Stimulated activated CD4-positive, alpha-beta T cell treated with anti-CD3 and anti-CD28 coated beads, Interleukin-12 subunit alpha, Interleukin-12 subunit beta, amount 100 ng/mL, for 48 hours (primary cell): ENCODE data around the gene LAMA3.
"Not testable (repeated sequence)": the region's sequence is repeated elsewhere in the genome, so short reads cannot be mapped to it uniquely, and the experiment has no call there.

Experiments used
- DNase-seq, 3 donors: peaks; one replicate each; pipeline ENCODE4 v3.0.0-alpha.2; 2020; ENCODE audit warnings: low read depth in 2 of 3, low spot score in 1 of 3

Gene LAMA3

DNA sequence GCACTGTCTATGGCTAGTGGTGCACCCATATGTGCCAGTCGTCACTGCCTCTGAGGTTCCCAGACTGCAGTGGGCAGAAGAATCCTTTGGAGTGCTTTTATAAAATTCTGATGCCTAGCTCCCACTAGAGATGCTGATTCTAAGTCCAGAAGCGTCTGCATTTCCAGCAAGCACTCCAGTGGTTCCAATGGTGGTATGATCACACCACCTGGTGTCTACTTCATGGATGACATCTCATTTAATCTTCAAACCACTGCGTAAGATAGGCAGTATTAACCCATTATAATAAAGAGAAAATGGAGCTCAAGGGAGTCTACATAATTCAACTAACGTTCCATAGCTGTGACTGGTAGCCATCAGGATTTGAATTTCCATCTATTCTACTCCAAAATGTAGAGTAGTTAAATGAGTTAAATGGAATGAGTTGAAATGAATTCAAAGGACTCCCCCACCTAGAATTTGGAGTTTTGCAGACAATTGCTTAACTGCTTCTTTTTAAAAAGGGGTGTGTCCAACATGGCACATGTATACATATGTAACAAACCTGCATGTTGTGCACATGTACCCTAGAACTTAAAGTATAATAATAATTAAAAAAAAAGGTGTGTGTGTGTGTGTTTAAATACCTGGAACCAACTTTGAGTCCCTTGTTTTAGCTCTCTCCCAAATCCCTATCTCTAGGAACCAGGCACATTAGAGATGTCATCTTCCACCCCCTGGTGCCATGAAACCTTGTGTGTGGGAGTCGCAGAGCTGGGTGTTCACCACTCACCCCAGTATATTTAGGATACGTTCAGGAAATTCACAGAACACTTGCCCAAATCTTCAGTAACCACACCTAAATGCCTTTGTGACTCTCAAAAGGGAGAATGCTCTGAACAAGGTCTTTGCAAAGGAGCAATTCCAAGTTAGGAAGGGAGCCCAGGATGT is 14.1 kb downstream of the LAMA3 start:
- DNase-seq = peak in 1 of 3 donors; percentile 19

DNA sequence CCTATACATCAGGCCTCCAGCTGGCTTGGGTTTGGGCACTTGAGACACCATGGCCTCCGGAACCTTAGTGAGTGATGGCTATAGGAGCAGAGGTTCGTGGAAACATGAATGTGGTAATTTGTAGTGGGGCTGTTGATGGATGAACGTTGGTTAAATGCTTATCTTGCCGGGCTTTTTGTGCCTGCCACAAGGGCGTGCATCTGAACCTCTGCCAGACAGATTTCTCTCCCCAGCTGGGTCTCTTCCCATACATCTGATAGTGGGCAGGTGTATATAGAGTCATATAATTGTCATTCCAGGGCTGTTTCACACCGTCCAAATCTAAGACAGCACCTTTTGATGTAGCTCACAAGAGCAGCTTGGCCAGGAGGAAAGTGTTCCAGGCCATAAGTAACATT is 14.7 kb downstream of the LAMA3 start:
- DNase-seq = no peak

DNA sequence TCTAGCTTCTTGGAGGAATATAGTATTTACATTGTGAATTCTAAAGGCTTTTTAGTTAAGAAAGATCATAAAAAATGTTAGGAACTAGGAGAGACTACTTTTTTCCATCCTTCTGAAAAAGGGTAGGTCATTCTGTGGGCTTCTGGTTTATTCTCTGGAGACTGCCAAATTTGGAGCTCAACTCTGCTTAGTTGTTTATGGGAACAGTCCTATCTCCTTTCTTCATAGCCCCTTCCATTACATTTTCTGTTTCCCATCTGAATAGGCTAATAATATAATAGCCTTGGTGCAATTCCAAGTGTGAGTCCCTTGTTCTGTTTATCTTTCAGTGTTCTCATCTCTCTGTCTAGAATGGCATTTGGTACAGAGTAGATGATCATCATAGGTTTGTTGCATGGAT is 15.6 kb downstream of the LAMA3 start:
- no peak for DNase-seq

DNA sequence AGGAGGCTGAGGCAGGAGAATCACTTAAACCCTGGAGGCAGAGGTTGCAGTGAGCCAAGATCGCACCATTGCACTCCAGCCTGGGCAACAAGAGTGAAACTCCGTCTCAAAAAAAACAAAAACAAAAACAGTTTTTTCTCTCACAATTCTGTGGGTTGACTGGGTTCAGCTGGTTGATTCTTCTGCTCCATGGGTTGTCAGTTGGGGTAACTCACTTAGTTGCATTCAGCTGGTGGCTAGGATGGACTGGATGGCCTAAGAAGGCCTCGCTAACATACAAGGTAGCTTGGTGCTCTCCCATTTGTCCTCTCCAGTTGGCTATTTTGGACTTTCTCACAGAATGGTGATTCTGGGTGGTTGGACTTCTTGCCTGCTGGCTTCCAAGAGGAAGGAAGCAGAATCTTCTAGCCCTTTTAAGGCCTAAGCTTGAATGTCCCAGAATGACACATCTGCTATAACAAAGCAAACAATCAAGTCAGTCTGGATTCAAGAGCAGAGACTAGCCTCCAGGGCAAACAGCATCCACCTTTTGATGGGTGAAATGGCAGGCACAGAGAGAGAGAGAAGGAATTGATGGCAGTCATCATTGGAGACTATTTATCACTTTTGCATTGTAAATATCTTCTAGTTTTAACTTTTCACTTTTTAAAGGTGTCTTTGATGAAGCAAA is 17.9 kb downstream of the LAMA3 start:
- no peak for DNase-seq

DNA sequence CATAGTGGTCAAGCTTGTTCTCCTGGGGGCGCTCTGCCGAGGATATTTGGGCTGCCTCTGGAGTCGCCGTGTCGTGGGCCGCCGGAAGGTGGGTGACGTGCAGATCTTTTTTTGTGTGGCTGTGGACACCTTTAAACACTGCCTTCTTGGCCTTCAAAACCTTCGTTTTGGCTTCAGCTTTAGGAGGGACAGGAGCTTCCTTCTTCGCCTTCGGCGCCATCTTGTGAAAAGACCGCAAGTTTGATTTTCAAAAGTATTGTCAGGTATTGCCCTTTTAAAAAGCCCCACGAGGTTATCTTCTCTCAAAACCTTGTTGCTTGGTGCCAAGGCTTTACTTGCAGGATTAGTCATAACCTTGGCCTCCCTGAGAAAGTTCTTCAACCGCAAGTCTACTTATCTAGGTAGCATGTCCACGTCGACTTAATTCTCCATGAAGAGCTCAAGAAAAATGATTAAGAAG is 20.8 kb downstream of the LAMA3 start:
- no peak for DNase-seq

DNA sequence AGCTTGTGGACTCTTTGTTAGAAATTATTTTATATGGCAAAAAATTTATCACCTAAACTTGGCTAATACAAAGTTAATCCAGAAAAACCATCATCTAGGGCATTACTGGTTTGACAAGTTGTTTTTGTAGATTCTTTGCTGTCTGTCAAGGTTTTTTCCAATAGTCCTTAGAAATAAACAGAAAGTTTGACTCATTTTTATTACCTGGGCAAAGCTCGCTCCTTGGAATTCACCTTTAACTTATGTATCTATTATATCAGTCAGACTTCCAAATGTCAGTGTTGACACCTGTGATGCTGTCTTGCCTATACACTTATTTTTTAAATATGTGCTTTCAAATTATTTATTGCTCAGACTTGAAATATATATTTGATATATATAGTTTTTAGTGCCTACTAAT is 21.7 kb downstream of the LAMA3 start:
- DNase-seq = no peak

DNA sequence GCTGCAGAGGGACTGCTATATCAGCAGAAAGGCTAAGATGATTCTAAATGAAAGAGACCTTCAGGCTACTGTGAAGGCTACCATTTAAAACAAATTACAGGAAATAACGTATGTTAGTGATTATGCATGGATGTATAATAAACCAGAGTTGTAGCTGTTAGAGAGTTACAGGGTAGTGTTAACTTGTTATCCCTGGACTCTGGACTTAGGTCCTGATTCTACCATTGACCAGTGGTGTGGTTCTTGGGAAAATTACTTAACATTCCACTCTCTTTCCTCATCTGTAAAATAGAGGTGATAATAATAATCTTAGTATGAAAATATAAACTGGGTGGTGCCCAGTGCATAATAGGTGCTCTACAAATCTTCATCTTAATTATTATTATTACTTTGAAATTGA is 22.2 kb downstream of the LAMA3 start:
- DNase-seq = no peak

DNA sequence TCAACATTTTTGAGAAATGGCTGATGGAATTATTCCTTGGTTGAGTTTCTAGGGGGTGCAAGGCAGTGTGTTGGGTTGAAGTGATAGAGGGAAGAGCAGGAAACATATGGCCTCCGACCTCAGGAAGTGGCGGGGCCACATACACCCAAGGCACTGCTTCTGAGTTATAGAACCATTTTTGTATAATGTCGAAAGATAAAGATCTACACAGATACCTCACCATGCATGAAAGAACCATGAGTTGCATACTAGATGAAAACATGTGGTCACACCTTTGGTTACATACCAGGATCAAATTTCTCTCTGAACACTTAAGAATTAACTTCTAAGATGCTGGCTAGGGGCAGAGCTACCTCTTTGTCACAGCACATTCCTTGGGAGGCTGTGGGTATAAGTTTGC is 23.2 kb downstream of the LAMA3 start:
- no peak for DNase-seq

DNA sequence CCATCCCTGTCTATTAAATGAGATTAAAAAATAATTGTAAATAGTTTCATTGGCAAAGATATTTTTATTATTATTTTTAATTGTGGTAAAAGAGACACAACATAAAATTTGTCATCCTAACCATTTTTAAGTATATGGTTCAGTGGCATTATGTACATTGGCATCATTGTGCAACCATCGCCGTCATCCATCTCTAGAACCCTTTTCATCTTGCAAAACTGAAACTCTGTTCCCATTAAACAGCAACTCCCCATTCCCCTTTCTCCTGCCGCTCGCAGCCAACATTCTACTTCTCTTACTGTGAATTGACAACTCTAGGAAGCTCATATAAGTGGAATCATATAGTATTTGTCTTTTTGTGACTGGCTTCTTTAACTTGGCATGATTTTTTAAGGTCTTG is 25.3 kb downstream of the LAMA3 start:
- DNase-seq = no peak

DNA sequence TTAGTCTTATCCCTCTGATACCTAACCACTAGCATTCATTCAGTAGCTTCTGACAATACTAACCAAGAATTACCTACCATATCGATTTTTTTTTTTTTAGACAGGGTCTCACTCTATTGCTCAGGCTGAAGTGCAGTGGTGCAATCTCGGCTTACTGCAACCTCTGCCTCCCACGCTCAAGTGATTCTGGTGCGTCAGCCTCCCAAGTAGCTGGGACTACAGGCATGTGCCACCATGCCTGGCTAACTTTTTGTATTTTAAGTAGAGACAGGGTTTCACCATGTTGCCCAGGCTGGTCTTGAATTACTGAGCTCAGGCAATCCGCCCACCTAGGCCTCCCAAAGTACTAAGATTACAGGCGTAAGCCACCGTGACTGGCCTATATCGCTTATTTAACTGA is 26.8 kb downstream of the LAMA3 start:
- DNase-seq = not testable (repeated sequence)

DNA sequence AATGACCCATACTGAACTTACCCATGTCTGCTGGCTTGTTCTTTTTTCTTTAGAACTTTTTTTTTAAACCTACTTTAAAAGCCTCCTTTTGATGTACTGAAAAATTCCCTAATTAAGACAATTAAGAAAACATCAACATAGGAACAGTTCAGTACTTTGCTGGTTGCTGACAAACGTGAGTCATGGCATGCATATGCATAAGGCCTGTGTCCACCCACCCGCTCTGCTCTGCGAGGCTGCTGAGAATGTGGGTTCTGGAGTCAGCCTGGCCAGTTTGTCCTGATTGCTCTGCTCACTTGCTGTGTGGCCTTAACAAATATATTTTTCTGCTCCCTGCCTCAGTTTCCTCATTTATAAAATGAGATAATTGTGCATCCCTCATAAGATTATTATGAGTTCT is 27.3 kb downstream of the LAMA3 start:
- no peak for DNase-seq

DNA sequence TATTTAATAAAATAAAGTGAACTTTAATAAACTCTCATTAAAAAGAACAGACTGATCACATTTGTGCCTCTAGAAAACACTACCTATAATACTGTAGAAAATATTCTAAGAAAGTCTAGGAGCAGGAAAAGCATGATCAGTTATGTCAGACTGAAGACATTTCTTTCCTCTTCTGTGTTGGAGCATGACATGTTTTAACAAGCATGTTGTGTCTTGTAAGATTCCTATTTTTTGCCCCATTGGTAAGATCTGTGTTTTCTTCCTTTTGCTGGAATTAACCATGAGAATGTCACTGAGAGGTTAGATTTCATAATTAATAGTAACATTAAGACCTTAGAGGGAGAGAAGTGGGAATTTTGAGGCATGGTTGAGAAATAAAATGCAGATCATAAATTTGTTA is 27.7 kb downstream of the LAMA3 start:
- no peak for DNase-seq

DNA sequence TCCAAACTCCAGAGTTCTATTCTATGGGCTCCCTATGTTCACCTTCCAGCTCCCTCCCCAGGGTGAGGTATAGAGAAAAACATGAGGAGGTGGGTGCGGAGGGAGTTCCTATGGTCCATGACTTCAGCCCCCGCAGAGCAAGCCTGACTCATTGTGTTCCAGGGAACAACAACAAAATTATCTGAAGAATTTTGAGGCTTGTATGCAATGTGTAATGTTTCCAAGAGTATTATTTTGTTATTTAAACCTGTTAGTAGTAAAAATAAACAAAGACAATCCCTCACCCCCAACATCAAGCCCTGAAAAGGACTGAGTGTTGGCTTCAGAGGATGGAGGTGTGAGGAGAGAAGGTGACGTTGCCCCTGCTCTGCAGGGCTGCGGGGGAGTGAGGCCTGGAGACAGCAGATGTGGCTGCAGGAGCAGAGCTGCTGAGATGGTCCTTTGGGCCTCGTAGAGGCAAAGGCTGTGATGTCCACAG is 29.0 kb downstream of the LAMA3 start:
- DNase-seq = no peak

DNA sequence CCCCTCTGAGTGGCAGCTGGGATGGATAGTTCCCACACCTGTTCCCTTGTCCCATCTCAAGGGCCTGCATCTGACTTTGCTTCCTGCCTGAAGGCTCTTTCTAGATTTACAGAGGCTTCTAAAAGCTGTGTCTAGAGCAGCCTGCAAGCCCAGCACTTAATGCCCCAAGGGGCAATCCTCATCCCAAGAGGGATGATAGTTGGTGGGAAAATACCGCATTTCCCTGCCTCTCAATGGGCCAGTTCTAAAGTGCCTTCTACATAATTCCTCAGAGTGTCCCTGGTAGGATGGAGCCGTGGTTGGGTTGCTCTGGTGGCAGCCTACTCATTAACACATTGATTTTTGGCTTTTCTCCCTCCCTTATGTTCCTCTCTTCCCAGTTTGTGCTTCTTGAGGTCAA is 29.5 kb downstream of the LAMA3 start:
- no peak for DNase-seq

DNA sequence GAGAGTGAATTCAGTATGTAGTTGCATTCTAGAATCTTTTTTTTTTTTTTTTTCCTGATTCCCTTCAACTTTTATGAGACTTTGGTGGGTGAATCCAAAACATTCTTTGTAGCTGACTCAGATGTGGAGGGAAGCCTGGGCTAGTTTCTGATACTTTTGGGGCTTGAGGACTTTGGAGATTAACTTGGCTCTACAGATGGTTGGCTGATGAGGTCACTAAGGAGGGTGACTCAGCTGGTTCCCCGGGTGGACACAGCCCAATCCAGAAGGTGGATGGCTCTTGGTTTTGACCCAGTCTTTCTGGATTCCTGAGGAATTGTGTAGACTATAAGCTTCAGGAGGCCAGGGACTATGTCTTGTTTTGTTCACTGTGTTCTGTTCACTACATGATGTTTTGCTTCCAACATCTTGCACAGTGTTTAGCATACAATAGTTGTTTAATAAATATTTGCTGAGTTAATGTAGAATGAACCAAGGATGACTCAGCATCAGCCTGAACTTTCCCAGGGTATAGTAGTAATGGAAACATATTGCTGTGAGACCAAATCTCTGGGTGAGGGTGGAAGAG is 30.5 kb downstream of the LAMA3 start:
- no peak for DNase-seq

DNA sequence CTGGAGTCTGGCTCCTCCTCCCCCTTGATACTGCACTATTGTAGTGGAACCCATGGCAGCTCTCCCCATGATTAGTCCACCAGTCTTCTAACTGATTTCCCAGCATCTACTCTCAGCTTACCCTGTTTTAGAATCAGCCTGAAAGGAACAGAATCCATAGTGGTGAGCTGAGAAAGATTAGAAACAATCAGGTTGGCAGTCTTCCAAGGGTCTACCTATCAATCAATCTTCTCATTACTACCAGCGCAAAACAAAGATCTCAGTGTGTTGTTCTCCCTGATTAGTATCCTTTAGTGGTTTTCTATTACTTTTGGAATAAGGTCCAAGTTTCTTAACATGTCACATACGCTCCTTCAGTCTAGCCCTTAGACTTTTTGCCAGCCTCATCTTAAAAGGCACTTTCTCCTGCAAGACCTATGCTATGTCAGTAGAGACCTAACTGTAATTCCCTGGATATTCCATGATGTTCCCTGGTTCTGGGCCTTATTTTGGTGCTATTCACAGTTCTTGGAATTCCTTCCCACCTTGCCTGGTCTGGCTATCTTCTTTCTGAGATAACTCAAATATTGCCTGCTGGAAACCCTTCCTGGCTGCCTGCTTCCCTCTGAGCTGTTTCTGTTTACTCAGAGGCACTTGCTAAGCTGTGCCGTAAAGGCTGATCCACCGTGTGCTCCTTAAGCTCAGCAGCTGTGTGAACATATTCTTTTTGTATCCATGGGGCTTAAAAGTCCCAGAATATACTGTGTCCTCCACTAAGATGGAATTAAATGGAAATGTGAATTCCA is 32.6 kb downstream of the LAMA3 start:
- no peak for DNase-seq

DNA sequence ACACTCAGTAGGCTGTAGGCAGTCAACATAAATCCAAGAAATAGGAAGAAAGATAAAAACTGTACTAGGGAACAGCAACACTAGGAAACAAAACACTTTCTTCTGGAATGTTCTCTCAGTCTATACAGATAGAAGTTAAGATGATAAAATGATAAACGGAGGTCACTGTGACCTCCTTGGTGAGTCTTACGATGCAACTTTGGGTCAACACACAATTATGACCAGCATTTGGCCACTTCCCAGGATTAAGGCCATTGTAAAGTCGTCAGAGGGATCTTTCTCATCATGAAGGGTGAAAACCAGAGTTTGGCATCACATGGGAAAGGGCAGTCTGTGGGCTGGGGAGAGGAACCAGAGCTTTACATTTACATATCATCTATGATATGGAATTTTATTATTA is 33.4 kb downstream of the LAMA3 start:
- DNase-seq = no peak

DNA sequence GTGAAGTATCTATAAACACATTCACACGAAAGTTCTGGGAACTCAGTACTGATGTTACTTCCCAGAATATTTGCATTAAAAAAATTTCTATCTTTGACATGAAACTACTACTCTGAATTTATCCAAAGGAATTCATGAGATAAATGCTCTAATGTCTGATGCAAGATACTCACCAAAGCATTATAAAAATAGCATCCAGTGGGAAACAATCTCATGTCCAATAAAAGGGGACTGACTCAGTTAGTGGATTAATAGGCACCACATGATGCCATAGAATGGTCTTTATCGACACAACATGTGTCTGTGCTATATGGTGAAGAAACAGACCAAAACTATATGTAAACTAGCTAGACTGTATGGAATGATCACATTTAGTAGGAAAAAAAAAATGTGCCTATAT is 33.9 kb downstream of the LAMA3 start:
- DNase-seq = no peak

DNA sequence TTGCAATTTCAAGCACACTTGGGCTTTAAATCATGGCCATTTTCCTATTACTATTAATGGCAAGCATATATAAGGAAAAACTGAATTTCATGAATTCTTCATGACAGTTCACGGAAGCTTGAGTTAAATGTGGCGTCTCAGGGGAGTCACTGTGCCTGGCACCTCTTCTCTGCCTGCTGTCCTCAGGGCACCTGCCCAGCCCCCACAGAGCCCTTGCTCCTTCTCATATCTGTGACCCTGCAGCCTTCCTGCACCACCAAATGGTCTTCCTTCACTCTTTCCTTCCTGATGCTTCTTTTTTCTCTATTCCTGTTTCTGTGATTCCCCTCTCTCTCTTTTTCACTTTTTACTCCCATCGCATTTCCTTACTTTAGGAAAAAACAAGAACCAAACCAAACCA is 35.4 kb downstream of the LAMA3 start:
- no peak for DNase-seq

DNA sequence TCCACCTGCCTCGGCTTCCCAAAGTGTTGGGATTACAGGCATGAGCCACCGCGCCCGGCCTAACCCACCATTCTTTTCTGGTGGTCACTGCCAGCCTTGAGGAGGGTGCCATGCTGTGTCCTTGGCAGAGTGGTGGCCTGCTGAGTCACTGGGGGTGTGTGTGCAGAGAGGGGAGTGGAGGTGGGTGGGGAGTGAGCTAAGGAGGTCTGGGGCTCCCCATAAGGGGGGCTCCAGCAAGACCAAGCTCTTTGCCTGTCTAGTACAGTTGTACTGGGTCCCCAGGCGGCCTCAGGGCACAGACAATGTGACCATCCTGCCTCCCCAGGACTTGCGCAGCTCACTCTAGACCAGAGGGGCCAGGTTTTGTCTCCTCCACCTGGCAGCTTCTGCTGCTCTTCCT is 36.1 kb downstream of the LAMA3 start:
- DNase-seq = no peak
